Measurements from ENCODE around the gene GADD45GIP1.

GADD45GIP1 gene

DNA sequence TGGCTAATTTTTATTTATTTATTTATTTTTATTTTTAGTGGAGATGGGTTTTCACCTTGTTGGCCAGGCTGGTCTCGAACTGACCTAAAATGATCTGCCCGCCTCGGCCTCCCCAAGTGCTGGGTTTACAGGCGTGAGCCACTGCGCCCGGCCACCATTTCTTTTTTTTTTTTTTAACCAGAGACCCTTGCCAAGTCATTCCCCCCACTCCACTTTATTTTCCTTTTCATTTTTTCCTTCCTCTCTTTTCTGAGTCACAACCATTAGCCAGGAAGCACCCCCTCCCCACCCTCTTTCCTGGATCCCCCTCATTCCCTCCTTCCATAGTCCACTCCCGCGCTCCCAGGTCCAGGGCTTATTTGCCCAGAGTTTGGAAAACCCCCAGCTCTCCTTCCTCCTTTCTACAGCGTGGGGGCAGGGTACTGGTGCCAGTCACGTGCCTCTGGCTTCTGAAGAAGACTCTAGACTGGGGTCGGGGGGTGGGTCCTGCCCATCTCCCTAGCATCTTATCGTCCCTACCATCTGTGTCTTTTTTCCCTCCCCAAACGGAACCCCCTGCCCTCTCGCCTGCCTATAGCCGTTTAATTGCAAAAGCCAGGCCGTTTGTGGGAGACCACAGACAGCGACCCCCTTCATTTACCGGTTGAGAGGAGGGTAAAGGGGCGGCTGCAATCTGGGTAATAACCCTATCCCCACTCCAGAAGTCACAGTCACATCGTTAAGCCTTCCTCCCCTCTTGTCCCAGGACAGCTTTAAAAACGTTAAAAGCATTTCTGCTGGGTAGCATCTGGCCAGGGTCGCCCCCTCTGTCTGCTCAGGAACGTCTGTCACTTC lies 19.7 kb downstream of the GADD45GIP1 start:
- TF ChIP-seq CTCF (IDR thresholded peaks at IDR 0.05) = no peak

DNA sequence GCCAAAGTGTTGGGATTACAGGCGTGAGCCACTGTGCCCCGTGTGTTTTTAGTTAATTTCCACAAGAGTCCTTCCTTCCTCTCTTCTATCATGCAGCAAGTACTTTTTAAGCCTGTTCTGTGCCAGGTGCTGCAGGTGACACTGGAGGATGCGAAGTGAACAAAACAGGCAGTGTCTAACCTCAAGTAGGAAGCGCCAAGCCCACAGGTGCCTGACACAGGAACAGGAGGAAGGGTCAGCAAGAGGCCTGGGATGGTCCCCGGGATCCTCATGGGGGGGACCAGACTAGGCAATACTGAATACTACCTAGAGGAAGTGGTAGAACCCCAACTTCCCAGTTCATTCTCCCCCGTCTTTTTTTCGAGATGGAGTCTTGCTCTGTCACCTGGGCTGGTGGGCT lies 20.4 kb downstream of the GADD45GIP1 start:
- no peak for TF ChIP-seq CTCF (IDR thresholded peaks at IDR 0.05)

- no peak for TF ChIP-seq CTCF (IDR thresholded peaks at IDR 0.05)
Observed at GRCh38 chr19:12935071-12935470, 22.0 kb downstream of the GADD45GIP1 start.

DNA sequence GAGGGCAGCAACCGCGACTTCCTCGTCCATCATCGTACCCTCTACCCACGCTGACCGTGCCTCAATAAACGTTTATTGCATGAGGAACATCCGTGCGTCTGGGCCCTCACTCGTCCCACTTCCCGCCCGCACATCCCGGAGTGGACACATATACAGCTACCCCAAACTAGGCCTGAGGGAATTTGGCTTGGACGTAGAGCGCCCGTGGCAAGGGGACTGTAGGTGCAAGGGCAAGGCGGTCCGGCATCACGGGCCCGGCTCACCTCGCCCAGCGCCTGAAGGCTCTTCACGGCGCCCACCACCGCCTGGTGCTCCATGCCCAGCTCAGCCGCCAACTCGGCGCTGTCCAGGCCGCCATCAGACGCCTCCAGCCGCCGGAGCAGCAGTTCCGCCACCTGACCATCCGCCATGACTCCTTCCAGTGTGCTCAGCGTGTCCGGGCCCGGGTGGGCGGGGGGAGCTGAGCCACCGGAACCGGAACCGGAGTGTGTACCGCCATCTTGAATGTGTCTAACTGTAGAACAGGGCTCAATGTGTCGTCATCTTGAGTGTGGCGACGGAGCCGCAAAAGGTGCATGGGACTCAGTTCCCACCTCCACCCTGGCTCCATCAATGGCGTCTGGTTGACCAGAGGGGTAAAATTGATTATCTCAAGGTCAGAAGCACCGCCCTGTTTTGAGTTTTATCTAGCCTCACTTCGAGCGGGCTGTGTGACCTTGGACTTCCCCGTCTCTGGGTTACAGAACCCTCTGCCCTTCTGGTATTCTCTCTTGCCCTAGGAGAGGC lies 23.5 kb downstream of the GADD45GIP1 start, which contains the start of gene FARSA:
Gene FARSA (minus strand): TSS at position 425 of the 786 bp plus-strand sequence. CDS start 15 bp downstream, at position 410.
- no peak for TF ChIP-seq CTCF (IDR thresholded peaks at IDR 0.05)

DNA sequence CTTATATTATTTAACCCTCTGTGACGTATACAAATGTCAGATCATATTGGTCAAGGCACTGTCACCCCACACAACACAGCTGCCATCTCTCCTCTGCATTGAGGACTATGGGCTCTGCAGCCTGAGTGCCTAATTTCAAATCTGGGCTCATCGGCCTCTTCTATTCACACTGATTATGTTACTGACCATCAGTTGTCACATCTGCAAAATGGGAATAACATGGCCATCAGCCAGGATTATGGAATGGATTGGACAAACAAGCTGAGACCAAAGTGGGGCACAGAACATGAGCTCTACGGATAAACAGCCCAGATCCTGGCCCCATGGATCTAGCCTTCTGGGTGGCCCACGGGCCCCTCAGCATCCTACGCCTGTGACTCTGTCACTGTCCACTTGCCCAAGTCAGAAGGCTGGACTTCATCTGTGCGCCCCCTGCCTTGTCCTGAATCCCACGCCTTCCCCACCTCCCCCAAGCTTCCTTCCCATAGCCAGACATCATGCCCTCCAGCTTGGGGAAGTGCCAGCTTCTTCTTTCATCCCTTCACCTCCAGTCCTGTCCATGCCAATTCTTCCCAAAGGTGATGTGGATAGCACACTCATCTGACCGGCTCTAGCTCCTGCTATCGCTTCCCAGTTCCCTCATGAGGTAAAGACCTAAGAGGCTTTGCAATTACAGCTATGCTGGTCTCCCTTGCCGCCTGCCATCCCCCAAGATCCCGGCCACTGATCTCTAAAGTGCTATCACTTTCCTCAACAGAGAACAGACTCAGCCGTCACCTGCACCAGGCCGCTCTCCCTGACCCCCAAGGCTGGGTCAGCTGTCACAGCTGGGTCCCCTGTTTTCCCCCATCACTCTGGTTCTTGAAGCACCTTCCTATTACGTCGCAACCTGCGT lies 24.4 kb downstream of the GADD45GIP1 start:
- no peak for TF ChIP-seq CTCF (IDR thresholded peaks at IDR 0.05)

GRCh38 chr19:12930002-12930645 lies 26.9 kb downstream of the GADD45GIP1 start:
- TF ChIP-seq CTCF (IDR thresholded peaks at IDR 0.05) = no peak

Measured in LNCAP (cell line).